Neural cell (in vitro differentiated cells): ENCODE measurements around the gene SHISAL1.

Experiments used
- CTCF ChIP-seq: fragments of 450-650 bp; IDR thresholded peaks from 2 replicates; pipeline ENCODE4 v1.5.1; 2014; ENCODE audit warnings: antibody characterized with exemption, mild to moderate bottlenecking, moderate library complexity; ENCODE audit not compliant: poor library complexity, severe bottlenecking
- EZH2 ChIP-seq: fragments of 200-600, 300-800 bp; shearing (Covaris generic), sonication (generic); IDR thresholded peaks from 2 replicates; pipeline ENCODE4 v1.6.1; 2014; ENCODE audit warnings: antibody characterized with exemption, low read length, borderline replicate concordance, mild to moderate bottlenecking; ENCODE audit not compliant: insufficient read depth, poor library complexity, severe bottlenecking
- POLR2AphosphoS5 ChIP-seq: IDR thresholded peaks from 2 replicates; pipeline ENCODE4 v1.6.1; 2012
- SMC3 ChIP-seq: fragments of 450-650 bp; conservative IDR thresholded peaks from 2 replicates; pipeline ENCODE4 v1.6.1; 2014; ENCODE audit warnings: antibody characterized with exemption, mild to moderate bottlenecking, moderate library complexity; ENCODE audit not compliant: poor library complexity
- TAF1 ChIP-seq: IDR thresholded peaks from 2 replicates; pipeline ENCODE4 v1.6.1; 2012; ENCODE audit warnings: low read depth

- TF ChIP-seq CTCF (no peak), SMC3 (no peak), EZH2 (no peak), POLR2AphosphoS5 (no peak), TAF1 (no peak)
Observed at GRCh38 chr22:44355716-44356070, 42.9 kb upstream of the SHISAL1 start.
